ENCODE measurements around the gene CCNE1.
A peak's percentile ranks its signal among the peaks of the same experiment; 100 is the strongest.

Gene CCNE1

DNA sequence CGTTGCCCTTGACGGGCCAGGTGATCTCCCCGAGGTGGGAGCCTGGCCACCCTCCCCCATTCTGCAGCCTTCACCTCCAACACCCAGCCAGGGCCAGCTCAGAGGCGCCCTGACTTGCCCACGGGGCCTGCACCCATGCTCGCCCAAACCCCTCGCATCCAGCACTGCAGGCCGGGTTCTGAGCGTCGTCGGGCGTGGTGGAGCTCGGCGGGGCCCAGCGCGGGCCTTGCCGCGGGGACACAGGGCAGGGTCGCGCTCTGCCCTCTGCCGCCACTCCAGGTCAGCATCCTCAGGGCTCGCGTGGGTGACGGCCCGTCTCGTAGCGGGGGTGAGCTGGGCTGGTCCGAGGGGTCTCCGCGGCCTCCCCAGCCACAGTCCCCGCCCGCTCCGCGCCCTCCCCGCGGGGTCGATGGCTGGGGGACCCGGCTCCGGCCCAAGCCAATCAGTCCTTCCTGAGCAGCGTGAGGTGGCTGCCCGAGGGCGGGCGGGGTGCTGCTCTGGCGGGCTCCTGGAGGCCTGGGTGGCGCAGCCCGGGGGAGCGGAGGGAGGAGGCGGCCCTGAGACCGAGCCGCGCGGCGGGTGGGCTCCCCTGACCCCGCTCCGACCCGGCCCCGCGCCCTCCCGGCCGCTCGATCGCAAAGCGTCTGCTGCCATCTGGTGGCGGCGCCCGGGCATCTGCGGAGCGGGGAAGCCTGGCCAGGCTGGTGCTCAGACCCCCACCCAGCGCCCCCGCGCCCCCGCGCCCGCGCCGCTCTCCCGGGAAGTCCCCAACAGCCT, 61.4 kb downstream of the CCNE1 start (continued):
- TF ChIP-seq ZNF510 (tag by site-specific recombination; IDR thresholded peaks at IDR 0.05; ENCODE audit: insufficient replicate concordance): no peak
- TF ChIP-seq ZNF2 (tag by site-specific recombination; IDR thresholded peaks at IDR 0.05): no peak
- TF ChIP-seq GLI4 (tag by site-specific recombination; IDR thresholded peaks at IDR 0.05): no peak
- no peak for TF ChIP-seq ZNF544 (tag by site-specific recombination; IDR thresholded peaks at IDR 0.05)
- 0 out of 2 replicates have a peak, but pooled peaks have one; percentile 31 for TF ChIP-seq ZNF10 (tag by site-specific recombination; IDR thresholded peaks at IDR 0.05)
- 0 out of 2 replicates have a peak, but pooled peaks have one; percentile 73 for TF ChIP-seq ZNF174 (tag by site-specific recombination; IDR thresholded peaks at IDR 0.05)
- no peak for TF ChIP-seq MEIS1 (CRISPR knock-in tag; IDR thresholded peaks at IDR 0.05; ENCODE audit: borderline replicate concordance)
- 0 out of 2 replicates have a peak, but pooled peaks have one; percentile 35 for TF ChIP-seq SP7 (tag by site-specific recombination; IDR thresholded peaks at IDR 0.05)
- peak; percentile 55; the same call in 1 of the 2 replicates for TF ChIP-seq ZNF335 (tag by site-specific recombination; conservative IDR thresholded peaks at IDR 0.05)
- peak; percentile 69 for TF ChIP-seq KLF10 (tag by site-specific recombination; IDR thresholded peaks at IDR 0.05)
- no peak for TF ChIP-seq ZNF311 (tag by site-specific recombination; IDR thresholded peaks at IDR 0.05; ENCODE audit: borderline replicate concordance)
- TF ChIP-seq, protein P1, sequence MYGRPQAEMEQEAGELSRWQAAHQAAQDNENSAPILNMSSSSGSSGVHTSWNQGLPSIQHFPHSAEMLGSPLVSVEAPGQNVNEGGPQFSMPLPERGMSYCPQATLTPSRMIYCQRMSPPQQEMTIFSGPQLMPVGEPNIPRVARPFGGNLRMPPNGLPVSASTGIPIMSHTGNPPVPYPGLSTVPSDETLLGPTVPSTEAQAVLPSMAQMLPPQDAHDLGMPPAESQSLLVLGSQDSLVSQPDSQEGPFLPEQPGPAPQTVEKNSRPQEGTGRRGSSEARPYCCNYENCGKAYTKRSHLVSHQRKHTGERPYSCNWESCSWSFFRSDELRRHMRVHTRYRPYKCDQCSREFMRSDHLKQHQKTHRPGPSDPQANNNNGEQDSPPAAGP (tag by site-specific recombination; IDR thresholded peaks at IDR 0.05): peak; percentile 52
- TF ChIP-seq ZNF600 (tag by site-specific recombination; IDR thresholded peaks at IDR 0.05): peak; percentile 90
- TF ChIP-seq ZNF596 (tag by site-specific recombination; IDR thresholded peaks at IDR 0.05): peak; percentile 57; the same call in 1 of the 2 replicates
- no peak for TF ChIP-seq ZNF19 (tag by site-specific recombination; IDR thresholded peaks at IDR 0.05; ENCODE audit: low read depth)
- TF ChIP-seq ZNF677 (tag by site-specific recombination; IDR thresholded peaks at IDR 0.05): 0 out of 2 replicates have a peak, but pooled peaks have one; percentile 24
- TF ChIP-seq, protein P2, sequence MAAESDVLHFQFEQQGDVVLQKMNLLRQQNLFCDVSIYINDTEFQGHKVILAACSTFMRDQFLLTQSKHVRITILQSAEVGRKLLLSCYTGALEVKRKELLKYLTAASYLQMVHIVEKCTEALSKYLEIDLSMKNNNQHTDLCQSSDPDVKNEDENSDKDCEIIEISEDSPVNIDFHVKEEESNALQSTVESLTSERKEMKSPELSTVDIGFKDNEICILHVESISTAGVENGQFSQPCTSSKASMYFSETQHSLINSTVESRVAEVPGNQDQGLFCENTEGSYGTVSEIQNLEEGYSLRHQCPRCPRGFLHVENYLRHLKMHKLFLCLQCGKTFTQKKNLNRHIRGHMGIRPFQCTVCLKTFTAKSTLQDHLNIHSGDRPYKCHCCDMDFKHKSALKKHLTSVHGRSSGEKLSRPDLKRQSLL (tag by site-specific recombination; IDR thresholded peaks at IDR 0.05): peak; percentile 66; the same call in 1 of the 2 replicates
- TF ChIP-seq ZFP3 (tag by site-specific recombination; IDR thresholded peaks at IDR 0.05; ENCODE audit: low read depth): no peak
- peak; percentile 84 for TF ChIP-seq ZBTB48 (tag by site-specific recombination; IDR thresholded peaks at IDR 0.05)
- peak; percentile 38; the same call in 1 of the 2 replicates for TF ChIP-seq KLF1 (tag by site-specific recombination; IDR thresholded peaks at IDR 0.05)
- TF ChIP-seq KLF8 (tag by site-specific recombination; IDR thresholded peaks at IDR 0.05): peak; percentile 33; the same call in 1 of the 2 replicates
- TF ChIP-seq ZNF701 (tag by site-specific recombination; IDR thresholded peaks at IDR 0.05): no peak
- no peak for TF ChIP-seq ZNF121 (tag by site-specific recombination; IDR thresholded peaks at IDR 0.05)
- TF ChIP-seq, protein P3, sequence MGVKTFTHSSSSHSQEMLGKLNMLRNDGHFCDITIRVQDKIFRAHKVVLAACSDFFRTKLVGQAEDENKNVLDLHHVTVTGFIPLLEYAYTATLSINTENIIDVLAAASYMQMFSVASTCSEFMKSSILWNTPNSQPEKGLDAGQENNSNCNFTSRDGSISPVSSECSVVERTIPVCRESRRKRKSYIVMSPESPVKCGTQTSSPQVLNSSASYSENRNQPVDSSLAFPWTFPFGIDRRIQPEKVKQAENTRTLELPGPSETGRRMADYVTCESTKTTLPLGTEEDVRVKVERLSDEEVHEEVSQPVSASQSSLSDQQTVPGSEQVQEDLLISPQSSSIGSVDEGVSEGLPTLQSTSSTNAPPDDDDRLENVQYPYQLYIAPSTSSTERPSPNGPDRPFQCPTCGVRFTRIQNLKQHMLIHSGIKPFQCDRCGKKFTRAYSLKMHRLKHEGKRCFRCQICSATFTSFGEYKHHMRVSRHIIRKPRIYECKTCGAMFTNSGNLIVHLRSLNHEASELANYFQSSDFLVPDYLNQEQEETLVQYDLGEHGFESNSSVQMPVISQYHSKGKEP (tag by site-specific recombination; IDR thresholded peaks at IDR 0.05): peak; percentile 53; the same call in 1 of the 2 replicates
- peak; percentile 91 for TF ChIP-seq ZFP69B (tag by site-specific recombination; IDR thresholded peaks at IDR 0.05)
- no peak for TF ChIP-seq KLF16 (tag by site-specific recombination; IDR thresholded peaks at IDR 0.05)
- TF ChIP-seq, protein P4, sequence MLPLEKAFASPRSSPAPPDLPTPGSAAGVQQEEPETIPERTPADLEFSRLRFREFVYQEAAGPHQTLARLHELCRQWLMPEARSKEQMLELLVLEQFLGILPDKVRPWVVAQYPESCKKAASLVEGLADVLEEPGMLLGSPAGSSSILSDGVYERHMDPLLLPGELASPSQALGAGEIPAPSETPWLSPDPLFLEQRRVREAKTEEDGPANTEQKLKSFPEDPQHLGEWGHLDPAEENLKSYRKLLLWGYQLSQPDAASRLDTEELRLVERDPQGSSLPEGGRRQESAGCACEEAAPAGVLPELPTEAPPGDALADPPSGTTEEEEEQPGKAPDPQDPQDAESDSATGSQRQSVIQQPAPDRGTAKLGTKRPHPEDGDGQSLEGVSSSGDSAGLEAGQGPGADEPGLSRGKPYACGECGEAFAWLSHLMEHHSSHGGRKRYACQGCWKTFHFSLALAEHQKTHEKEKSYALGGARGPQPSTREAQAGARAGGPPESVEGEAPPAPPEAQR (tag by site-specific recombination; IDR thresholded peaks at IDR 0.05): no peak
- TF ChIP-seq, protein P5, sequence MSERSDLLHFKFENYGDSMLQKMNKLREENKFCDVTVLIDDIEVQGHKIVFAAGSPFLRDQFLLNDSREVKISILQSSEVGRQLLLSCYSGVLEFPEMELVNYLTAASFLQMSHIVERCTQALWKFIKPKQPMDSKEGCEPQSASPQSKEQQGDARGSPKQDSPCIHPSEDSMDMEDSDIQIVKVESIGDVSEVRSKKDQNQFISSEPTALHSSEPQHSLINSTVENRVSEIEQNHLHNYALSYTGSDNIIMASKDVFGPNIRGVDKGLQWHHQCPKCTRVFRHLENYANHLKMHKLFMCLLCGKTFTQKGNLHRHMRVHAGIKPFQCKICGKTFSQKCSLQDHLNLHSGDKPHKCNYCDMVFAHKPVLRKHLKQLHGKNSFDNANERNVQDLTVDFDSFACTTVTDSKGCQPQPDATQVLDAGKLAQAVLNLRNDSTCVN (tag by site-specific recombination; optimal IDR thresholded peaks at IDR 0.05): peak; percentile 93
- TF ChIP-seq YY1 (tag by site-specific recombination; IDR thresholded peaks at IDR 0.05): peak; percentile 36; the same call in 1 of the 2 replicates
- TF ChIP-seq, protein P6, sequence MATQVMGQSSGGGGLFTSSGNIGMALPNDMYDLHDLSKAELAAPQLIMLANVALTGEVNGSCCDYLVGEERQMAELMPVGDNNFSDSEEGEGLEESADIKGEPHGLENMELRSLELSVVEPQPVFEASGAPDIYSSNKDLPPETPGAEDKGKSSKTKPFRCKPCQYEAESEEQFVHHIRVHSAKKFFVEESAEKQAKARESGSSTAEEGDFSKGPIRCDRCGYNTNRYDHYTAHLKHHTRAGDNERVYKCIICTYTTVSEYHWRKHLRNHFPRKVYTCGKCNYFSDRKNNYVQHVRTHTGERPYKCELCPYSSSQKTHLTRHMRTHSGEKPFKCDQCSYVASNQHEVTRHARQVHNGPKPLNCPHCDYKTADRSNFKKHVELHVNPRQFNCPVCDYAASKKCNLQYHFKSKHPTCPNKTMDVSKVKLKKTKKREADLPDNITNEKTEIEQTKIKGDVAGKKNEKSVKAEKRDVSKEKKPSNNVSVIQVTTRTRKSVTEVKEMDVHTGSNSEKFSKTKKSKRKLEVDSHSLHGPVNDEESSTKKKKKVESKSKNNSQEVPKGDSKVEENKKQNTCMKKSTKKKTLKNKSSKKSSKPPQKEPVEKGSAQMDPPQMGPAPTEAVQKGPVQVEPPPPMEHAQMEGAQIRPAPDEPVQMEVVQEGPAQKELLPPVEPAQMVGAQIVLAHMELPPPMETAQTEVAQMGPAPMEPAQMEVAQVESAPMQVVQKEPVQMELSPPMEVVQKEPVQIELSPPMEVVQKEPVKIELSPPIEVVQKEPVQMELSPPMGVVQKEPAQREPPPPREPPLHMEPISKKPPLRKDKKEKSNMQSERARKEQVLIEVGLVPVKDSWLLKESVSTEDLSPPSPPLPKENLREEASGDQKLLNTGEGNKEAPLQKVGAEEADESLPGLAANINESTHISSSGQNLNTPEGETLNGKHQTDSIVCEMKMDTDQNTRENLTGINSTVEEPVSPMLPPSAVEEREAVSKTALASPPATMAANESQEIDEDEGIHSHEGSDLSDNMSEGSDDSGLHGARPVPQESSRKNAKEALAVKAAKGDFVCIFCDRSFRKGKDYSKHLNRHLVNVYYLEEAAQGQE (tag by site-specific recombination; IDR thresholded peaks at IDR 0.05): peak; percentile 28; the same call in 1 of the 2 replicates

Data from HEK293 (cell line).